Mesendoderm (in vitro differentiated cells): Measurements from ENCODE around the gene RELT.

Experiments
- DNase-seq: peaks from one replicate; pipeline ENCODE4 v3.0.0; 2013
- H2AK5ac ChIP-seq: 2 replicates; pipeline ENCODE4 v1.6.1; 2013; ENCODE audit warnings: low read length, inconsistent platforms
- H2BK120ac ChIP-seq: 2 replicates; pipeline ENCODE4 v1.6.1; 2013; ENCODE audit warnings: low read depth, mild to moderate bottlenecking, low read length, moderate library complexity, mixed read lengths
- H2BK15ac ChIP-seq: replicated peaks from 2 replicates; pipeline ENCODE4 v1.6.1; 2013; ENCODE audit warnings: low read depth, mild to moderate bottlenecking, moderate library complexity
- H2BK5ac ChIP-seq: 2 replicates; pipeline ENCODE4 v1.6.1; 2013; ENCODE audit warnings: low read length, inconsistent platforms
- H3K18ac ChIP-seq: 2 replicates; pipeline ENCODE4 v1.6.1; 2013; ENCODE audit warnings: mild to moderate bottlenecking, low read length, mixed read lengths
- H3K23ac ChIP-seq: one replicate; pipeline ENCODE4 v1.6.1; 2013; ENCODE audit warnings: low read length
- H3K27ac ChIP-seq: 2 replicates; pipeline ENCODE4 v1.5.1; 2013; ENCODE audit warnings: low read depth, mild to moderate bottlenecking, inconsistent platforms, low read length, moderate library complexity
- H3K27me3 ChIP-seq: 2 replicates; pipeline ENCODE4 v1.6.1; 2013; ENCODE audit warnings: low read length, control low read depth, mild to moderate bottlenecking, inconsistent platforms; ENCODE audit not compliant: insufficient read depth, poor library complexity
- H3K36me3 ChIP-seq: 2 replicates; pipeline ENCODE4 v1.6.1; 2013; ENCODE audit warnings: low read length, inconsistent platforms; ENCODE audit not compliant: control insufficient read depth, insufficient read depth
- H3K4ac ChIP-seq: one replicate; pipeline ENCODE4 v1.6.1; 2013; ENCODE audit warnings: low read depth, mild to moderate bottlenecking, low read length, moderate library complexity
- H3K4me1 ChIP-seq: 2 replicates; pipeline ENCODE4 v1.6.1; 2013; ENCODE audit warnings: low read depth, low read length, inconsistent platforms; ENCODE audit not compliant: control insufficient read depth
- H3K4me2 ChIP-seq: 2 replicates; pipeline ENCODE4 v1.6.1; 2013; ENCODE audit warnings: low read length
- H3K4me3 ChIP-seq: 2 replicates; pipeline ENCODE4 v1.5.1; 2013; ENCODE audit warnings: mild to moderate bottlenecking, low read length
- H3K56ac ChIP-seq: one replicate; pipeline ENCODE4 v1.6.1; 2013; ENCODE audit warnings: low read length
- H3K79me1 ChIP-seq: 2 replicates; pipeline ENCODE4 v1.6.1; 2013; ENCODE audit warnings: low read length, inconsistent platforms
- H3K79me2 ChIP-seq: 2 replicates; pipeline ENCODE4 v1.6.1; 2013; ENCODE audit warnings: mild to moderate bottlenecking, low read length; ENCODE audit not compliant: control insufficient read depth, insufficient read depth
- H3K9ac ChIP-seq: 2 replicates; pipeline ENCODE4 v1.6.1; 2013; ENCODE audit warnings: low read length, inconsistent platforms
- H4K5ac ChIP-seq: one replicate; pipeline ENCODE4 v1.6.1; 2013; ENCODE audit warnings: low read length
- H4K8ac ChIP-seq: one replicate; pipeline ENCODE4 v1.6.1; 2013; ENCODE audit warnings: low read depth, mild to moderate bottlenecking, control low read depth, low read length, moderate library complexity
- WGBS: extraction: QIAGEN DNeasy Blood & Tissue Kit; methylation state at CpG from one replicate; pipeline ENCODE4 v1.1.7; 2013; ENCODE audit warnings: low lambda C conversion rate, missing lambda C conversion rate; ENCODE audit not compliant: insufficient coverage; ENCODE audit errors: extremely low coverage; 5-methylcytosine and 5-hydroxymethylcytosine counted together

Gene RELT

DNA sequence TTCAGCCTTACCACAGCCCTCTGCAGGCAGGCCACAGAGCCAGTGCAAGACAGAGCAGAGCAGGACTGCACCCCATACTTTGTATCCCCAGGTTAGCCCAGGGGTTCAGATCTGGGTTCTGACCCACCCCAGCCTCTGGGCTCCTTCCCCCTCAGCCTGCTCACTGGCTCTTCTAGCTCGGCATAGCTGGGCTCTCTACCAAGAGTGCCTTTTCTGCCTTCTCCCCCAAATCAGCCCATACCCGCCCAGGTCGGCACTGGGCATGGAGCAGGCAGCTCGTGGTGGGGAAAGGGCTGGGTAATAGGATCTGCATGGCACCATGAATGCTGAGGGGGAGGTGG, 8.3 kb downstream of the RELT start:
- Histone ChIP-seq H3K4me1 (no peaks in the 10 kb centered on the region), H3K4me3 (no peak overlapping the region), H3K56ac (no peak overlapping the region), H4K5ac (no peak overlapping the region), H3K36me3 (no peaks in the 10 kb centered on the region), H4K8ac (no peak overlapping the region), H3K23ac (no peak overlapping the region), H3K79me2 (peaks cover 4% of the 10 kb centered on the region), H3K4ac (no peak overlapping the region), H3K4me2 (no peak overlapping the region), H2AK5ac (no peak overlapping the region), H3K27ac (no peak overlapping the region), H3K79me1 (peaks cover 20% of the 10 kb centered on the region), H2BK120ac (no peak overlapping the region), H3K27me3 (no peaks in the 10 kb centered on the region), H2BK15ac (no peak overlapping the region), H2BK5ac (no peak overlapping the region), H3K18ac (no peak overlapping the region), H3K9ac (no peak overlapping the region)
- WGBS = no CpG with 5 or more reads among the region's 4 CpGs
- no peak for DNase-seq

DNA sequence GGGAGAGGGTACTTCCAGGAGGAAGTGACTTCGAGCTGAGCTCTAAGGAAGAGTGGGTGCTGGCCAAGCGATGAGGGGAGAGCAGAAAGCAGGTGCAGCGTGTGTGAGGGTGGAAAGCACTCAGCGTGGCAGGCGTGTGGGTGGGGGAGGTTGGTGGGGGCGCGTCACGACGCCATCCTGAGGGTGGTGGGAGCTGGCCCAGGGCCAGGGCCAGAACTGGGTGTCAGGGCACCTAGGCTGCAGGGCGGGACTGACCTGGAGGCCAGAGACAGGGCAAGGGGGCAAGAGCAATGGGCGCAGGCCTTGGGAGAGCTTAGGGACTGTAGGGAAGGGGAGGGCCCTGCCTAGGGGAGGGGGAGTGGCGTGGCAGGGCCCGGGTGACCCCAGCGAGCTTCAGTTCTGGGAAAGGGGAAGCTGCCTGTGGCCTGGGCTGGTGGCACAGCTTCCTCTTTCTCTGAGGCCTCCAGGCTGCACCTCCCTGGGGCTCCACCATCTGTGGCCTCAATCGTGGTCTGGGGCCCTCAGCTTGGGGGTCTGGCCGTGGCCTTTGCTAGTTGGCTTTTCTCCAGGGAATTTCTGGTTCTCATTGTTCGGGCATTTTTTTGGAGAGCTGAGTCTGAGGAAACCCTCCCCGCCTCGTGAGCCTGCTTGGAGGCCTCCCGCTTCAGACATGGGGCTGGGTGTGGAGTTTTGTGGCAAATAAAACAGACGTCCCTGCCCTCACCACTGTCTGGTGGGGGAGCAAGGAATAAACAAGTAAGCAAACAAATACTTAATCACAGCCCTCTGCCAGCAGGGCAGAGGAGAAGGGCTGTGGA, 8.9 kb downstream of the RELT start:
- Histone ChIP-seq H4K8ac (no peak overlapping the region), H3K79me2 (peaks cover 2% of the 10 kb centered on the region), H2BK5ac (no peak overlapping the region), H2BK15ac (no peak overlapping the region), H3K36me3 (no peaks in the 10 kb centered on the region), H3K4me2 (no peak overlapping the region), H3K4ac (no peak overlapping the region), H3K9ac (no peak overlapping the region), H3K27me3 (no peaks in the 10 kb centered on the region), H3K27ac (no peak overlapping the region), H3K56ac (no peak overlapping the region), H3K23ac (no peak overlapping the region), H2BK120ac (no peak overlapping the region), H2AK5ac (no peak overlapping the region), H3K79me1 (peaks cover 16% of the 10 kb centered on the region), H4K5ac (no peak overlapping the region), H3K4me1 (no peaks in the 10 kb centered on the region), H3K18ac (no peak overlapping the region), H3K4me3 (no peak overlapping the region)
- DNase-seq = no peak
- WGBS = no CpG with 5 or more reads among the region's 21 CpGs

GRCh38 chr11:73386016-73386415, 9.8 kb downstream of the RELT start:
- Histone ChIP-seq H2BK5ac (no peak overlapping the region), H3K4ac (no peak overlapping the region), H2AK5ac (no peak overlapping the region), H2BK15ac (no peak overlapping the region), H4K5ac (no peak overlapping the region), H3K23ac (no peak overlapping the region), H4K8ac (no peak overlapping the region), H3K4me3 (no peak overlapping the region), H3K9ac (no peak overlapping the region), H3K27me3 (no peaks in the 10 kb centered on the region), H3K79me2 (peaks cover 2% of the 10 kb centered on the region), H3K79me1 (peaks cover 10% of the 10 kb centered on the region), H2BK120ac (no peak overlapping the region), H3K18ac (no peak overlapping the region), H3K27ac (no peak overlapping the region), H3K56ac (no peak overlapping the region), H3K4me1 (no peaks in the 10 kb centered on the region), H3K4me2 (no peak overlapping the region), H3K36me3 (no peaks in the 10 kb centered on the region)
- DNase-seq = no peak
- no CpG with 5 or more reads among the region's 8 CpGs for WGBS

- H3K79me2 ChIP-seq = peaks cover 2% of the 10 kb centered on the region
- no peak overlapping the region for H3K4me3 ChIP-seq
- H3K36me3 ChIP-seq = no peaks in the 10 kb centered on the region
- H3K27me3 ChIP-seq = no peaks in the 10 kb centered on the region
- H3K18ac ChIP-seq = no peak overlapping the region
- H3K23ac ChIP-seq = no peak overlapping the region
- H3K27ac ChIP-seq = no peak overlapping the region
- no peak overlapping the region for H3K4me2 ChIP-seq
- no peak overlapping the region for H2AK5ac ChIP-seq
- H4K5ac ChIP-seq = no peak overlapping the region
- H3K79me1 ChIP-seq = peaks cover 10% of the 10 kb centered on the region
- H3K4me1 ChIP-seq = no peaks in the 10 kb centered on the region
- no peak overlapping the region for H3K4ac ChIP-seq
- no peak overlapping the region for H2BK120ac ChIP-seq
- no peak overlapping the region for H3K56ac ChIP-seq
- H4K8ac ChIP-seq = no peak overlapping the region
- no peak overlapping the region for H3K9ac ChIP-seq
- no peak overlapping the region for H2BK5ac ChIP-seq
- WGBS = no CpG with 5 or more reads among the region's 8 CpGs
- no peak for DNase-seq
- H2BK15ac ChIP-seq = no peak overlapping the region
These were observed 10.3 kb downstream of the RELT start for GRCh38 chr11:73386546-73386945.

GRCh38 chr11:73387594-73388264, 11.5 kb downstream of the RELT start:
- DNase-seq = peak; percentile 33
- Histone ChIP-seq H2BK5ac (no peak overlapping the region), H3K9ac (no peak overlapping the region), H2AK5ac (no peak overlapping the region), H3K4me3 (no peak overlapping the region), H3K18ac (no peak overlapping the region), H3K23ac (peak overlapping the region; percentile 24), H3K27ac (no peak overlapping the region), H3K56ac (no peak overlapping the region), H3K4me2 (no peak overlapping the region), H4K5ac (no peak overlapping the region), H2BK15ac (no peak overlapping the region), H3K79me1 (peaks cover 6% of the 10 kb centered on the region), H3K27me3 (no peaks in the 10 kb centered on the region), H3K4me1 (no peaks in the 10 kb centered on the region), H3K79me2 (peaks cover 2% of the 10 kb centered on the region), H2BK120ac (no peak overlapping the region), H4K8ac (no peak overlapping the region), H3K4ac (no peak overlapping the region), H3K36me3 (no peaks in the 10 kb centered on the region)
- WGBS = no CpG with 5 or more reads among the region's 21 CpGs
